Stimulated activated CD8-positive, alpha-beta memory T cell treated with anti-CD3 and anti-CD28 coated beads, Interleukin-15, amount 100 ng/mL, for 1 hour (primary cell): ENCODE results near the gene ZNF768.
A peak's percentile ranks its signal among the peaks of the same experiment; 100 is the strongest.

Experiments
- DNase-seq: peaks from one replicate; pipeline ENCODE4 v3.0.0-alpha.2; 2020; ENCODE audit warnings: low read depth

The ZNF768 gene

GRCh38 chr16:30526137-30526822 is at the start of gene ZNF768:
ZNF768 (minus strand) TSS chr16:30526566; CDS start chr16:30526413, 153 bp downstream.
- no peak for DNase-seq

- DNase-seq = no peak
These were observed 48.3 kb upstream of the ZNF768 start for GRCh38 chr16:30574678-30575077.

DNA sequence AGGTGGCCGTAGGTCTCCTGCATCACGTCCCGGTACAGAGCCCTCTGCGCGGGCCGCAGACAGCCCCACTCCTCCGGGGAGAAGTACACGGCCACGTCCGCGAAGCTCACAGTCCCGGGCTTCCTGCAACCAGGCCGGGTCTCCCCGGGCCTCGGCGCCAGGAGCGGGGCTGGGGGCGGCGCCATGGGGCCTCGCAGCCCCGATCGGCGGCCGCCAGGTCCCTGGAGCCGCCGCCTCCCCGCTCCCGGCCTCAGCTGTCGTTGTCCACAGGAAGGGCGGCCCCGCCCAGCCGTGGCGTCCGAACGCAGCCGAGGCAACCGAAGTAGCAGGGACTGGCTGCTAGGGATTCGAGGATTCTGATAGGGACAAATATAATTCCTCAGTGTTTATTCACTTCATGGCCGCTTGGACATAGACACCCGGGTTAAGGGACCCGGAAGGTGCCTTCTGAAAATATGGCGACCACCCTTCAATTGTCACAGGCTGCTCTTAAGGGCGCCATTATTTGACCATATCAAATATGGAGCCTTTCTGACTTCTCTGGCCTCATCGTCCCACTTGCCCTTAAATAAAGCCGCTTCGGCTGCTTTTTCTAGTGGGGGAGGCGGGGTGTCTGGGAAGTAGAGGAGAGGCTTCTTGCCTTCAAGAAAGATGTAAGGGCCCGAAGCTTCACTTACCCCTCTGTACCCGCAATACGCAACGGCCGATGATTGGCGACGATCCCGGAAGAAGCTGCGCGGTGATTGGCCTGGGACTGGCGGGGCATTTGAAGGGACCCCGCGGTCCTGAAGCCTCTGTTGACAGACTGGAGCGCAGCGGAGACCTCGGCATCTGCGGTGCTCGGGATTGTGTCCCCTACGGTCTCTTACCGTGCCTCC is 45.3 kb upstream of the ZNF768 start, which contains the start of gene ZNF688:
ZNF688 (minus strand) TSS at position 270 of the 878 bp plus-strand sequence; CDS start at position 185, 85 bp downstream.
- peak; percentile 87 for DNase-seq

DNA sequence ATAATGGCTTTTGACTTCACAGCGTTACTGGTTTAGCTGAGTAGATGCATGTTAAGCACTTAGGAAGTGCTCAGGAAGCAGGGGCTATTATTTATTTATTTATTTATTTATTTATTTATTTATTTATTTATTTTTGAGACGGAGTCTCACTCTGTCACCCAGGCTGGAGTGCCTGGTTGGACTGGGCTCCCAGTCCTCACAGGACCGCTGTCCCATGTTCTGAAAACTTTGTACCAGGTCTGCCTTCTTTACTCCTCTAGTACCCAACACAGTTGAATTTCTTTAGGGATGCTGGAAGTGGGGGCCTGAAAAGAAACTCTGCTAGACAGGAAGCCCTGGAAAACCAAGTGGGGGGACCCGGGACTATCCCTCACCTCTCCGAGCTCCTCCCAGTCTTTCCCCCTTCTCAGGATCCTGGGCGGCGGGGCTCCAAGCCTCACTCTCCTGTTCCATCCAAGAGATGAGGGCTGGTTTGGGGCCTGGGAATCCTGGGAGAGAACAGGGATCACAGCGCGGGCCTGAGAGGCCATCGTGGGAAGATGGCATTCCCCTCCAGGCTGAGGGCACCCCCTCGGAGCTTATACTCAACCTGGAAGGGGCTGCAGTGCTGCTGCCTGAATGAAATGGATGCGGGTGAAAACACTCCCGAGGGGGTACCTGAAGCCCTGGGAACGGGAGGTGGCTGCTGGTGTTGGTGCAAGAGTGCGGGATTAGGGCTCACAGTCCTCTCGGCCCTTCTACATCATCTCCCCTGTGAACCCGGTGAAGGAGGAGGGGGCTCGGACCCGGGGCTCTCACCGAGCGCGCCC is 44.5 kb upstream of the ZNF768 start:
- DNase-seq = no peak

DNA sequence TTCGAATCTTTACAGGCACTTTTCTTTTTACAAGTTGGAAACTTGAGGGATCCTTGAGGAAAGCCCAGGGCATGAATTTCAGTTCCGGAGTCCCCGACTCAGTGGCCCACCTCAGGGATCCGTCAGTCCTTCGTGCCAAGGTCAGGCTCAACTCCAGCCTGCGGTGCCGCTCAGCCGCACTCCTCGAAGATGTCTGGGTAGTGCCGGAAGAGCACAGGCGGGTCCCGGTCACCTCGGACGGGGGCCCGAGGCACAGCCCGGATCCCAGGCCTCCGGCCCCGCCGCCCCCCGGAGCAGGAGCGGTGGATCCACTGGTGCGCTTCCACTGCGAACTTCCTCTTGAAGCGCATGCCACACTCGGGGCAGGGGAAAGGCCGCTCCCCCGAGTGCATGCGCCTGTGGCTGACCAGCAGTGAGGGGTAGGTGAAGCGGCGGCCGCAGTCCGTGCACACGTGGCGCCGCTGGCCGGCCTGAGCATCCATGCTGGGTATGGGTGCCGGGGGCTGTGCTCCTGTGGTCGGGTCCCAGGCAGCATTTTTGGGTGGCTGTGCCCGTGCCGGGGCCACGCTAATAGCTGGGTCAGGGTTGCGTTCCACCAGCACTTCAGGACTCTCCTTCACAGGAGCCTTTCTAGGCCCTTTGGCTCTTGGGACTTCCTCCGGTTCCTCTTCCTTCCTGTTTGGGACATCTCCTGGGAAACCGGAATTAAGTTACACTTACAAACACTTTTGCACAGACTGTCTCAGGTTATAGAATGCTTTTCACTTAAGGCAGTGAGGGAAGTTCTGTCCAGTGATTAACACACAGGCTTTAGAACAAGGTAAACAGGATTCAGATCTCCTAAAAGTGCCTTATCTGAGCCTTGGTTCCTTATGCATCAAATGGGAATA is 43.6 kb upstream of the ZNF768 start:
- no peak for DNase-seq

GRCh38 chr16:30569281-30569680 is 42.9 kb upstream of the ZNF768 start:
- no peak for DNase-seq

GRCh38 chr16:30567991-30568638 is 41.7 kb upstream of the ZNF768 start:
- DNase-seq = no peak

DNA sequence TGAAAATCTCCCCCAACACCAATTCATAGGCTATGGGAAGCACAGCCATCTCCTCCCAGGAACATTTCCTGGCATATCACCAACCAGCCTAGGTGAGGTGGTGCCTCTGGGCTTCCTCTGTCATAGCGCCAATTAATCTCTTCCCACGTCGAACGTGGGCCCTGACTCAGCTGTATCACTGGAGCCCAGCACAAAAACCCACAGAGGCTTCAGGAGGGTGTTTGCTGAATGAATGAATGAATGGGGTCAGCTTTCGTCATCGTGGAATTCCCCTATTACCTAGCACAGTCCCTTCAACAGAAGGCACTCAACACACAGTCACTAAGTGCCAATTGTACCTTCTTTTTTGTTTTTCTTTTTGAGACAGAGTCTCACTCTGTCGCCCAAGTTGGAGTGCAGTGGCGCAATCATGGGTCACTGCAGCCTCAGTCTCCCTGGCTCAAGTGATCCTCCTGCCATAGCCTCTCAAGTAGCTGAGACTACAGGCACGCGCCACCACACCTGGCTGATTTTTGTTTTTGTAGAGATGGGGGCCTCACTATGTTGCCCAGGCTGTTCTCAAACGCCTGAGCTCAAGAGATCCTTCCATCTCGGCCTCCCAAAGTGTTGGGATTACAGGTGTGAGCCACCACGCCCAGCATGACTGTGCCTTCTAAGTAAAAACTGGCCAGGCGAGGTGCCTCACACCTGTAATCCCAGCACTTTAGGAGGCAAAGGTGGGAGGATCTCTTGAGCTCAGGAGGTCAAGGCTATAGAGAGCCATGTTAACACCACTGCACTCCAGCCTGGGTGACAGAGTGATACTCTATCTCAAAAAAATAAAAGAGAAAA is 41.0 kb upstream of the ZNF768 start:
- no peak for DNase-seq

GRCh38 chr16:30566531-30566930 is 40.2 kb upstream of the ZNF768 start:
- DNase-seq = no peak

DNA sequence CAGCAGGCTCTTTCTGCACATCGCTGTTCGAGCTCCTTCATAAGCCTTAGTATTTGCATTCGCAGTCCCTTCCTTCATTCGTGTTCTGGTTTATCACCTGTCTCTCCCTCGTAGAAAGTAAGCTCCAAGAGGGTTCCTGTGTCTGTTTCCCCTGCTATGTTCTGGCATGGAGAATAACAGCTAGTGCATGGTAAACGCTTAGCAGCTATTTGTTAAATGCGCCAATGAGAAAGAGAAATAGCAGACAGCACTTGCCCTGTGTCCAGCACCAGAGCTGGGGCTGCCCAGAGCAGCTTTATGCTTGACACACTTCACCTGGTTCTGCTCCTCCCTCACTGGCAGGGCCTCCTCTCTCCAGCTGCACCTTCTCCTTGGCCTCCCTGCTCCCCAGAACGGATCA is 39.6 kb upstream of the ZNF768 start:
- no peak for DNase-seq

DNA sequence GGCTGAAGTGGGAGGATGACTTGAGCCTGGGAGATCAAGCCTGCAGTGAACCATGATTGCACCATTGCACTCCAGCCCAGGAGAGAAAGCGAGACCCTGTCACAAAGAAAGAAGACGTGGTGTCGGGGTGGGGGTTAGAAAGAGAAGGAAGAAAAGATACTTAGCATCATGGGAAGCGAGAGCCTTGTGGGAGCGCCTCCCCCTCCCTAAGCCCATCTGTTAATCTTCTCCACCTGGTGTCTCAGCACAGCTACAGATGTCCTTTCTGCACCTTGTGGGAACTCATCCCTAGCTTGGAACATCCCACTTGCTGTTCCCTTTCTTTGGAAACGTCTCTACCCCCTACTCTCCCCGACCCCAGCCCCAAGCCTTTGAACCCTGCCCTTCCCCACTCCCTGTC is 39.2 kb upstream of the ZNF768 start:
- no peak for DNase-seq

GRCh38 chr16:30562021-30562420 is 35.7 kb upstream of the ZNF768 start:
- no peak for DNase-seq

GRCh38 chr16:30561089-30561816 is 34.9 kb upstream of the ZNF768 start:
- no peak for DNase-seq

GRCh38 chr16:30559690-30560089 is 33.3 kb upstream of the ZNF768 start:
- DNase-seq = no peak

GRCh38 chr16:30558789-30559377 is 32.5 kb upstream of the ZNF768 start:
- no peak for DNase-seq

DNA sequence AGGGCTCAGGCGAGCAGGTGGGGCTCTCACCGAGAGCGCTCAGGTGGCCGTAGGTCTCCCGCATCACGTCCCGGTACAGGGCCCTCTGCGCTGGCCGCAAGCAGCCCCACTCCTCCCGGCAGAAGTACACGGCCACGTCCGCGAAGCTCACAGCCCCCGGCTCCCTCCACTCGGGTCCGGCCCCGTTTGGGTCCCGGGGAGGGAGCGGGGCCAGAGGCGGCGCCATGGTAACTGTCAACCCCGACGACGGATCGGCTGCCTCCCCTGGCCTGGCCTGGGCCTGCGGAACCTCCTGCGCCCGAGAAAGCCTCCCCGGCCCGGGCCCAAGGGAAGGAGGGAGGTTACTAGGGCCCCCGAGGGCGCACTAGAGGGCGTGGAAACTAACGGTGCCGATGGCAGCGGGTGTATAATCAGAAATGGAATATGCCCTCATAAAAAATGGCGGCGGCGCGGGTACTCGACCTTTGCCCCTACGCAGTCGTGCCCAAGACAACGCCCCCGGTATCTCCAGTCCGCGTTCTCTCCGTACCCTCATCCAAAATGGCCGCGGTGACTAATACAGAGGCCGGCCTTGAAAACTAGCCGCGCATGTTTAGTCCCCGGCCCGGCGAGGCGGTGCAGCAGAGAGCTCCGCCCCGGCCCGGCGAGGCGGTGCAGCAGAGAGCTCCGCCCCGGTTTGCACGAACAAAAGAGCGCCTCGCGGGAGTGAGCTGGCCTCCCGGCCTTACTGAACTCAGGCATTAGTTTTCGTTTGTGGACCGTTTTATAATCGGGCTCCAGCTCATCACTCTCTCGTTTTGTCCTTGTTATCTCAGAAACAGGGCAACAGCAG is 31.8 kb upstream of the ZNF768 start, which contains the start of gene ZNF764:
ZNF764 (minus strand) TSS at position 418 of the 832 bp plus-strand sequence; CDS start at position 226, 192 bp downstream.
- peak; percentile 93 for DNase-seq

DNA sequence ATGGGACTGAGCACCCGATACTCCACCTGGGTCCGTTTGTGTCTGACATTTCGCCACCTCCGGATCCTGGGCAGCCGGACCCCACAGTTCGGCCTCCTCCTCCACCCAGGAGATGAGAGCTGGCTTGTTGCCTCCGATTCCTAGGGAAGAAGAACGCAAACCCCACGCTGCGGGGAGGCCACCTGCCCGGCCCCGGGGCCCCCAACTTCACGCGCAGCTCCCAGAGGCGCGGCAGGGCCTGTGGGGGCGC is 31.3 kb upstream of the ZNF768 start:
- DNase-seq = no peak

DNA sequence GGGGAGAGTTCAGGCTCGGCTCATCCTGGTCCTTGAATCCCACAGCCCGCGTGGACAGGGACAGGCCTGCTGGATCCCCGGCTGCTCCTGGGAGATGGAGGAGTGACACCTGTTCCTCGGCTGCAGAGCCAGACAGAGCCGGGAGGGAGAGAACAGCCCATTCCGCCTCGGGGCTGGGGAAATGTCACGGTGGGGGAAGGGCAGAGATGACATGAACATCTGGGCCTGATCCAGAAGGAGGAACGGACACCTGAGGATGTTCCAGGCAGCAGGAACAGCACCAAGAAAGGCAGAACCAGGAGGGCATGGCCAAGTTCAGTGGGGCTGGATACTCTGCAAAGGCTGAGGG is 29.7 kb upstream of the ZNF768 start:
- DNase-seq = no peak
